Measurements from ENCODE around the gene TRAPPC4. TPM values are rescaled to one million over a fixed set of nuclear protein-coding genes. Genes with fewer than 3 reads are reported as not detected.

The TRAPPC4 gene, protein sequence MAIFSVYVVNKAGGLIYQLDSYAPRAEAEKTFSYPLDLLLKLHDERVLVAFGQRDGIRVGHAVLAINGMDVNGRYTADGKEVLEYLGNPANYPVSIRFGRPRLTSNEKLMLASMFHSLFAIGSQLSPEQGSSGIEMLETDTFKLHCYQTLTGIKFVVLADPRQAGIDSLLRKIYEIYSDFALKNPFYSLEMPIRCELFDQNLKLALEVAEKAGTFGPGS
- total RNA-seq (2022; extraction: Qiagen RNA extraction; ENCODE audit: low read depth): 53.3 to 65.7 TPM (median 59.7 TPM) in 5 replicates

DNA sequence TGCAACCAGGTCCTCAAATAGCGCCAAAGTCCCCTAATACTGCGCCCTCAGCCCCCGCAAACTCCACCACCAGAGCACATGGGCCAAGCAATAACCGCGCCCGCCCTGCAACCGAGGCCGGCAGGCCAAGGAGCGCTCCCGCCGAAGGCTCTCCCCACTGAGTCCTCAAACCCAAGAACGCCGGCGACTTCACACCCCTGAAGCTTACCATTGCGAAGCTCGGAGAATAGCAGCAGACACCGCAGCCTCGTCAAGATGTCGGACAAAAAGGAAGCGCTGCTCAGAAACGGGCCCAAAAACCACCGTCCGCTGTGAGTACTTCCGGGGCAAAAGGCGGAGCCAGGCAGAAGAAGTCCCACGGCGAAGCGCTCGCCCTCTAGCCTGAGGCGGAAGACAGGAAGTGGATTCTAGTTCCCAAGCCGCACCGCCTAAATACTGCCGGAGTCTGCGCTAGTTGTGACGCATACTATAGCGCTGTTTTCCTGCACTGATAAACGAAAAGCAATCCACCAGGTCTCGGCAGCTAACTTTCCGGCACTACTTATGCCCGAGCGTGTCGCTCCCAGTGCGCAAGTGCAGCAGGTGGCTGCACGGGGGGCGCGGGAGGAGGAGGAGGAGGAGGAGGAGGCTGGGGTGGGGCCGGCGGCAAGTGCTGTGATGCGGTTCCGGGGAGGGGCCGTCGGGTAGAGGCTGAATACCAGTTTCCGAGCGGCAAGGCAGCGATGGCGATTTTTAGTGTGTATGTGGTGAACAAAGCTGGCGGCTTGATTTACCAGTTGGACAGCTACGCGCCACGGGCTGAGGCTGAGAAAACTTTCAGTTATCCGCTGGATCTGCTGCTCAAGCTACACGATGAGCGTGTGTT, at the start of gene TRAPPC4, which contains the start of gene RPS25:
TSS of gene TRAPPC4 (plus strand) at position 693 of the 865 bp plus-strand sequence. CDS start at position 723, 30 bp downstream.
TSS of gene RPS25 (minus strand) at position 270 of the 865 bp plus-strand sequence. CDS start at position 211, 59 bp downstream.

DNA sequence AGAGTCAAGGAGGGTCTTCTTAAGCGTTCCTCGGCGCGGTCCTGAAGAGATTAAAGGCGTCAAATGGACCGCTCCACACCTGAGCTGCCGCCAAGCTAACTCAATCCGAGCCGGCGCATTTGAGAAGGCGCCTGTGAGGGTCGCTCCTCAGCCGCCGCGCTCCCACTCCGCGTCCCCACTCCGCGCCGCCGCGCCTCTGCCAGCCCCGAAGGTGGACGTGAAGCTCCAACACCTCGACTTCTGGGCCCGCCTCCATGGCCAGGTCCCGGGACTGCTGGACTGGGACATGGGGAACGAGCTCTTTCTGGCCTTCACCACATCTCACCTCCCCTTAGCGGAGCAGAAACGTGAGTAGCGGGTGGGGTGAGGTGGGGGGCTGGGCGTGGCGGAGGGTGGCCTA, 46.9 kb upstream of the TRAPPC4 start, which contains the start of gene FOXR1:
TSS of gene FOXR1 (plus strand) at position 116 of the 400 bp plus-strand sequence. CDS start at position 287, 171 bp downstream.

DNA sequence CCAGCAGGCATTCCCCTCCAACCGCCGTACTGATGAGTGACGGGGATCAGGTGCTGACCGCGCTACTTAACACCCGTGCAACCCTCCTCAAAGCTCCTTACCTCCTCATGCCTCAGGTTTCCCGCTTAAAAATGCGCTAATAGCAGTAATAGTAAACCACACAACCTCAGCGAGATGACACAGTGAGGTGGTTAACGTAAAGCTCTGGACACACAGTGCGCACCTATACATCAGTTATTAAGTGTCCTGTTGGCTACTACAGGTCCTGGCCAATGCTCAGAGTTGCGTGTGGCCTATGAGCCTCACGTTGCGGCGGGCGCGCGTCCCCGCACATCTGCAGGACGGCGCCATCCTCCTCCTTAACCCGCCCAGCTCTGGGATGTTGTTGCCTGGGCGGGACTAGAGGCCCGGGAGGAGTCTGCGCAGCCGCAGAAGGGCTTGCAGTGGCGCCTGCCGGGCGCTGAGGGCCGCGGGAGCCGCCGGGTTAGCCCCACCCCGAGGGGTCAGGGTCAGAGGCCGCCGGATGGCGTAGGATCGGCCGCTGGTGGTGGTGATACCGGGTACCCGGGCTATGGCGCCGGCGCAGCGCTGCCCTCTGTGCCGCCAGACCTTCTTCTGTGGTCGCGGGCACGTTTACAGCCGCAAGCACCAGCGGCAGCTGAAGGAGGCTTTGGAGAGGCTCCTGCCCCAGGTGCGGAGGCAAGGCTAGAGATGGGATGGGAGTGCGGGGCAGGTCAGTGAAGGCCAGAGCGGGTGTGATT, 20.8 kb upstream of the TRAPPC4 start, which contains the start of gene CENATAC:
TSS of gene CENATAC (plus strand) at position 512 of the 761 bp plus-strand sequence. CDS start at position 572, 60 bp downstream.

DNA sequence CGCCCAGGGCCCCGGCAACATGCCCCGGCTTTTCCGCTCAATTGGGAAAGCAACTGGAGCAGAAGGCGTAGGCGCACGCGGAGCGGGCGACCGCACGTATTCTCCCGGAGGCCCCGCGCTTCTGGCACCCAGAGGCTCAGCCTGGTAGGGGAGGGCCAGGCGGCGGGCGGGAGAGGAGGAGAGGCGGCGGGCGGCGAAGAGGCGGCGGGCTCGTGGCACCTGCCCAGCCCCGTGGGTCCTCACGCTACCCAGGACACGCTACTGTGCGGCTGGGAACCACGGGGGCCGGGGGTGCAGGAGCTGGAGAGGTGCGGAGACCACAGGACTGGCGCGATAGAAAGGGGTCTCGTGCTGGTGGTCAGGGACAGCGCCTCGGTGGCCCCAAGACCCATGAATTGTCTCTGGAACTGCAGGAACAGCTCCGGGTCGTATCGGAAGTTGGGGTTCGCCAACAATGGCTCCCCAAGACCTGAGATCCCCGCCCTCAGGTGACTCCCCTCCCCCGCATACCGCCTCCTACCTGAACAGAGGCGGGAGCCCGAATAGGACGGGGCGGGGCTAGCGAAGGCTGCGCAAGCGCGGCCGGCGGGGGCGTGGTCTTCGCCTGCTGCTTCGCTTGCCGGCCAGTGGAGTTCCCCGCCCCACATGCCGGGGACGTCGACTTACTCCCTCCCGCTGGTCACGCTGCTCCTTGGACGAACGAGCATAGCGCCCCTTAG, 11.9 kb downstream of the TRAPPC4 start, which contains the start of gene SLC37A4:
TSS of gene SLC37A4 (minus strand) at position 549 of the 719 bp plus-strand sequence.

DNA sequence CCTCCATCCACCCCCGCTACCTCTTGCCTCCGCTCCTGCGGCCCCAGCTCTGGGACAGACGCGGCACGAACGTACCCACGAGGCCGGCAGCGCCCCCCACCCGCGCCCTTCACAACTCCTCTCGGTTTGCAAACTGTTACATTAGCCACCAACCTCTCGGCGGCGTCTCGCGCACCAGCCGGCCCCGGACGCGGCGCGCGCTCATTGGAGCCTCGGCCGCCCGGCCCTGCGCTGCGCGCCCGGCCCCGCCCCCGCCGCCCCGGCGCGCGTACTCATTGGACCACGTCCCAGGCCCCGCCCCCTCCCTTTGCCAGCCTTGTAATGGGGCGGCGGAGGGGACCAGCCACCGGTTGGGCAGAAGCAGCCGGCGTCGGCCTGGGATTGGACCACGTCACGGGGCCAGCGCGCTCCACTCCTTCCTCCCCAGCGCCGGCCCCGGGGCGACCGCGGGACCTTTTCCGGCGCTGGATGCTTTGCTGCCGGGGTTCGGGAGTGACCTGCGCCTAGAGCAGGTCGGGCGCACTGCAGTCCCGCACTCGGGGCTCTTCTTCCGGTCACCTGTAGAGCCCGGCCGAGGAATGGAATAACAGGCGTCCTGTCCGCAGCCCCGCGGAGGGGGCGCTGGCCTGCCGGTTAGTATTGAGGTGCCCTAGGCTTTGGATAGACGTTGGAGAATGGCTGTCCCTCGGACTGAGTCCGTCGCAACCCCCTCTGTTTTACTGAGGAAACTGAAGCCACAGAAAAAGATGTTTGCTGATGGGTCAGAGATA, 38.6 kb downstream of the TRAPPC4 start, which contains the start of gene HYOU1:
TSS of gene HYOU1 (minus strand) at position 206 of the 770 bp plus-strand sequence. CDS start 1,045 bp downstream, outside the sequence.

DNA sequence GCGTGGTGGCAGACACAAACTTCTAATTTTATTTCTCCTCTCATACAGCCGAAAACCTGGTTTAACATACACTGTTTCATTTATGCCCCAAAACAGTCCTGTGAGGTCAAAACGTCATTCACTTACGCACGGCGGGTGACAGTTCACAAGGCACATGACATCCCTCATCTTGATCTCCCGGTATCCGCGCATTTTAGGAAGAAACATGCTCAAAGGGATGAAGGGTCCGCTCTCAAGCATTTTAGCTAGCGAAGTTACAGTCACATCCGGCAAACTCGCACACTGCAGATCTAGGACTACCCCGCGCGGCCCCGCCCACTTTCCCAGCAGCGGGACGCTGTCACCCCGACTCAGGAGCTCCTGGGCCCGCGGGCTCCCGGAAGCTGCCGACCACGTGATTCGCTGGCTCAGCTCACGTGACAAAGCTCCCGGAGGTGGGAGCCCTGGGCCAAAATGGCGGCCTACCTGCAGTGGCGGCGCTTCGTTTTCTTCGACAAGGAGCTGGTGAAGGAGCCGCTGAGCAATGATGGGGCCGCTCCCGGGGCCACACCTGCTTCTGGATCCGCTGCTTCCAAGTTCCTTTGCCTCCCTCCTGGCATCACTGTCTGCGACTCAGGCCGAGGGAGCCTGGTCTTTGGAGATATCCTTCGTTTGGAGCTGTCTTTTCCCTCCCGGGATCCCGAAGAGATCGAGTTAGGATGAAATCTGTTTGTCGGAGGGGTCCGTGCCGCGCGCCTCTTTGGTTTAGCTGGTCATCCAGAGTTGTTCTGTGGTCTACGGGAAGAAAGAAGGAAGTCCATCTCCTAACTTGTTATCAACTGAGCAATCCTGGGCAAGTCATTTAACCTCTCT, 49.0 kb downstream of the TRAPPC4 start, which contains the start of gene VPS11:
TSS of gene VPS11 (plus strand) at position 448 of the 852 bp plus-strand sequence. CDS start at position 454, 6 bp downstream.

Other genes with a start within 250 kb of the TRAPPC4 start
- 22.6 to 38.5 TPM (median 22.7 TPM) in 5 replicates for gene DDX6, start 227.6 kb upstream of the TRAPPC4 start, total RNA-seq (2022; extraction: Qiagen RNA extraction; ENCODE audit: low read depth)
- gene CXCR5, start 134.9 kb upstream of the TRAPPC4 start, total RNA-seq (2022; extraction: Qiagen RNA extraction; ENCODE audit: low read depth): 0.14 to 0.28 TPM (median 0.19 TPM) in 4 of 5 replicates, not detected in the other
- 84.9 to 149 TPM (median 110 TPM) in 5 replicates for gene BCL9L, start 92.8 kb upstream of the TRAPPC4 start, total RNA-seq (2022; extraction: Qiagen RNA extraction; ENCODE audit: low read depth)
- gene UPK2, start 62.5 kb upstream of the TRAPPC4 start, total RNA-seq (2022; extraction: Qiagen RNA extraction; ENCODE audit: low read depth): 0.77 to 1.1 TPM (median 0.98 TPM) in 5 replicates
- not detected in 5 replicates for gene FOXR1, start 47.0 kb upstream of the TRAPPC4 start, total RNA-seq (2022; extraction: Qiagen RNA extraction; ENCODE audit: low read depth)
- gene CENATAC, start 20.6 kb upstream of the TRAPPC4 start, total RNA-seq (2022; extraction: Qiagen RNA extraction; ENCODE audit: low read depth): 10.2 to 19.3 TPM (median 12.5 TPM) in 5 replicates
- 784 to 1,110 TPM (median 839 TPM) in 5 replicates for gene RPS25, start 423 bp upstream of the TRAPPC4 start, total RNA-seq (2022; extraction: Qiagen RNA extraction; ENCODE audit: low read depth)
- gene SLC37A4, start 12.1 kb downstream of the TRAPPC4 start, total RNA-seq (2022; extraction: Qiagen RNA extraction; ENCODE audit: low read depth): 10.1 to 11.1 TPM (median 10.5 TPM) in 5 replicates
- 49.6 to 62.0 TPM (median 60.2 TPM) in 5 replicates for gene HYOU1, start 38.4 kb downstream of the TRAPPC4 start, total RNA-seq (2022; extraction: Qiagen RNA extraction; ENCODE audit: low read depth)
- 9.5 to 13.7 TPM (median 13.2 TPM) in 5 replicates for gene VPS11, start 49.1 kb downstream of the TRAPPC4 start, total RNA-seq (2022; extraction: Qiagen RNA extraction; ENCODE audit: low read depth)
- gene HMBS, start 66.1 kb downstream of the TRAPPC4 start, total RNA-seq (2022; extraction: Qiagen RNA extraction; ENCODE audit: low read depth): 46.1 to 52.0 TPM (median 51.1 TPM) in 5 replicates
- 30.9 to 46.9 TPM (median 43.8 TPM) in 5 replicates for gene DPAGT1, start 83.1 kb downstream of the TRAPPC4 start, total RNA-seq (2022; extraction: Qiagen RNA extraction; ENCODE audit: low read depth)
- gene C2CD2L, start 88.6 kb downstream of the TRAPPC4 start, total RNA-seq (2022; extraction: Qiagen RNA extraction; ENCODE audit: low read depth): 4.2 to 7.6 TPM (median 7.0 TPM) in 5 replicates
- 9.3 to 13.2 TPM (median 11.9 TPM) in 5 replicates for gene HINFP, start 102.8 kb downstream of the TRAPPC4 start, total RNA-seq (2022; extraction: Qiagen RNA extraction; ENCODE audit: low read depth)
- gene ABCG4, start 130.3 kb downstream of the TRAPPC4 start, total RNA-seq (2022; extraction: Qiagen RNA extraction; ENCODE audit: low read depth): 0.15 to 0.87 TPM (median 0.30 TPM) in 5 replicates
- gene NLRX1, start 150.0 kb downstream of the TRAPPC4 start, total RNA-seq (2022; extraction: Qiagen RNA extraction; ENCODE audit: low read depth): 7.7 to 11.4 TPM (median 9.9 TPM) in 5 replicates
- 0.27 to 0.45 TPM (median 0.39 TPM) in 4 of 5 replicates, not detected in the other for gene NHERF4, start 166.7 kb downstream of the TRAPPC4 start, total RNA-seq (2022; extraction: Qiagen RNA extraction; ENCODE audit: low read depth)
- gene CBL, start 187.6 kb downstream of the TRAPPC4 start, total RNA-seq (2022; extraction: Qiagen RNA extraction; ENCODE audit: low read depth): 7.2 to 10.1 TPM (median 8.8 TPM) in 5 replicates

Measured in A549 treated with CpdA at 1 μM for 4 hours (cell line).